ENCODE results near the gene KRT75.

- no peak for TF ChIP-seq MAX (IDR thresholded peaks at IDR 0.05)
- no peak for TF ChIP-seq CTCF (IDR thresholded peaks at IDR 0.05)
- no peak for TF ChIP-seq POLR2A (IDR thresholded peaks at IDR 0.05; ENCODE audit: low read length)
- no peak for TF ChIP-seq FOSL2 (IDR thresholded peaks at IDR 0.05)
- no peak for TF ChIP-seq FOSL2 (CRISPR knock-in tag; IDR thresholded peaks at IDR 0.05)
- no peak for TF ChIP-seq RARB (CRISPR knock-in tag; IDR thresholded peaks at IDR 0.05)
- no peak for TF ChIP-seq MAFK (IDR thresholded peaks at IDR 0.05; ENCODE audit: partially characterized antibody)
- no peak for TF ChIP-seq RFX5 (IDR thresholded peaks at IDR 0.05)
- TF ChIP-seq ZFP36 (IDR thresholded peaks at IDR 0.05; ENCODE audit: borderline replicate concordance, partially characterized antibody) = no peak
- TF ChIP-seq JUN (IDR thresholded peaks at IDR 0.05) = no peak
- no peak for TF ChIP-seq REST (IDR thresholded peaks at IDR 0.05)
- TF ChIP-seq SMC3 (IDR thresholded peaks at IDR 0.05) = no peak
Measured at GRCh38 chr12:52415870-52416750, 18.1 kb downstream of the KRT75 start.
